H9 (cell line): Measurements from ENCODE around the gene ACTN4. TPM values are rescaled to one million over a fixed set of nuclear protein-coding genes. Genes with fewer than 3 reads are reported as not detected.
A peak's percentile ranks its signal among the peaks of the same experiment; 100 is the strongest.

Source experiments
- DNase-seq: peaks from one replicate; pipeline ENCODE4 v3.0.0-alpha.2; 2017
- H2AFZ ChIP-seq: one replicate; pipeline ENCODE4 v1.6.1; 2013; ENCODE audit warnings: mild to moderate bottlenecking, low read length, control low read depth, moderate library complexity
- H2AK5ac ChIP-seq: 2 replicates; pipeline ENCODE4 v1.6.1; 2013; ENCODE audit warnings: low read length, control low read depth, mixed read lengths; ENCODE audit not compliant: insufficient read length
- H2BK120ac ChIP-seq: one replicate; pipeline ENCODE4 v1.6.1; 2013; ENCODE audit warnings: low read depth, mild to moderate bottlenecking, low read length, control low read depth, inconsistent platforms; ENCODE audit not compliant: poor library complexity, severe bottlenecking
- H2BK12ac ChIP-seq: 2 replicates; pipeline ENCODE4 v1.6.1; 2013; ENCODE audit warnings: low read length, control low read depth, mixed read lengths, low read depth; ENCODE audit not compliant: insufficient read length
- H2BK15ac ChIP-seq: 2 replicates; pipeline ENCODE4 v1.6.1; 2013; ENCODE audit warnings: low read depth, low read length, control low read depth
- H2BK20ac ChIP-seq: one replicate; pipeline ENCODE4 v1.6.1; 2013; ENCODE audit warnings: low read depth, mild to moderate bottlenecking, low read length, control low read depth, inconsistent platforms; ENCODE audit not compliant: poor library complexity, severe bottlenecking
- H2BK5ac ChIP-seq: 2 replicates; pipeline ENCODE4 v1.6.1; 2013; ENCODE audit warnings: low read length, control low read depth, mixed read lengths; ENCODE audit not compliant: insufficient read length
- H3K14ac ChIP-seq: 2 replicates; pipeline ENCODE4 v1.6.1; 2013; ENCODE audit warnings: low read length, control low read depth; ENCODE audit not compliant: insufficient read depth
- H3K18ac ChIP-seq: 2 replicates; pipeline ENCODE4 v1.6.1; 2013; ENCODE audit warnings: low read depth, mild to moderate bottlenecking, mixed read lengths, low read length, control low read depth; ENCODE audit not compliant: insufficient read length
- H3K23ac ChIP-seq: 2 replicates; pipeline ENCODE4 v1.6.1; 2013; ENCODE audit warnings: low read length, control low read depth, mixed read lengths, low read depth; ENCODE audit not compliant: insufficient read length
- H3K23me2 ChIP-seq: 2 replicates; pipeline ENCODE4 v1.6.1; 2013; ENCODE audit warnings: low read depth, mild to moderate bottlenecking, mixed read lengths, low read length, control low read depth; ENCODE audit not compliant: insufficient read length, poor library complexity, severe bottlenecking
- H3K27ac ChIP-seq: 2 replicates; pipeline ENCODE4 v1.5.1; 2013; ENCODE audit warnings: low read length, control low read depth, mixed read lengths, low read depth; ENCODE audit not compliant: insufficient read length
- H3K27me3 ChIP-seq: 2 replicates; pipeline ENCODE4 v1.6.1; 2013; ENCODE audit warnings: low read length, control low read depth, inconsistent platforms; ENCODE audit not compliant: insufficient read depth
- H3K4ac ChIP-seq: 2 replicates; pipeline ENCODE4 v1.6.1; 2013; ENCODE audit warnings: low read depth, mild to moderate bottlenecking, control low read depth, inconsistent platforms, low read length, moderate library complexity
- H3K4me1 ChIP-seq: 2 replicates; pipeline ENCODE4 v1.6.1; 2013; ENCODE audit warnings: low read length, control low read depth, inconsistent platforms; ENCODE audit not compliant: insufficient read depth
- H3K4me2 ChIP-seq: 2 replicates; pipeline ENCODE4 v1.6.1; 2013; ENCODE audit warnings: low read length, control low read depth, mixed read lengths; ENCODE audit not compliant: insufficient read length, insufficient read depth
- H3K56ac ChIP-seq: 2 replicates; pipeline ENCODE4 v1.6.1; 2013; ENCODE audit warnings: low read depth, mild to moderate bottlenecking, mixed read lengths, low read length, control low read depth; ENCODE audit not compliant: insufficient read length
- H3K79me1 ChIP-seq: 2 replicates; pipeline ENCODE4 v1.6.1; 2013; ENCODE audit warnings: low read depth, mild to moderate bottlenecking, moderate library complexity, low read length, control low read depth, inconsistent platforms; ENCODE audit not compliant: insufficient read depth, poor library complexity, severe bottlenecking
- H3K79me2 ChIP-seq: 2 replicates; pipeline ENCODE4 v1.6.1; 2013; ENCODE audit warnings: low read length, control low read depth, inconsistent platforms; ENCODE audit not compliant: insufficient read depth
- H3K9ac ChIP-seq: 2 replicates; pipeline ENCODE4 v1.6.1; 2013; ENCODE audit warnings: low read length, control low read depth, mixed read lengths; ENCODE audit not compliant: insufficient read length; ENCODE audit errors: extremely low read depth
- H3K9me3 ChIP-seq: one replicate; pipeline ENCODE4 v1.6.1; 2013; ENCODE audit warnings: low read depth, low read length, inconsistent platforms; ENCODE audit not compliant: control insufficient read depth
- H3T11ph ChIP-seq: one replicate; pipeline ENCODE4 v1.6.1; 2013; ENCODE audit warnings: mild to moderate bottlenecking, low read length, control low read depth, inconsistent platforms
- H4K20me1 ChIP-seq: one replicate; pipeline ENCODE4 v1.6.1; 2013; ENCODE audit not compliant: control insufficient read depth, insufficient read length, insufficient read depth
- H4K5ac ChIP-seq: 2 replicates; pipeline ENCODE4 v1.6.1; 2013; ENCODE audit warnings: low read depth, mild to moderate bottlenecking, mixed read lengths, low read length, control low read depth; ENCODE audit not compliant: insufficient read length
- H4K8ac ChIP-seq: replicated peaks from 2 replicates; pipeline ENCODE4 v1.6.1; 2013; ENCODE audit warnings: low read length, control low read depth, mixed read lengths, low read depth; ENCODE audit not compliant: insufficient read length
- H4K91ac ChIP-seq: 2 replicates; pipeline ENCODE4 v1.6.1; 2013; ENCODE audit warnings: low read depth, mild to moderate bottlenecking, moderate library complexity, mixed read lengths, low read length, control low read depth; ENCODE audit not compliant: insufficient read length
- H3K27ac Mint-ChIP-seq, 3 experiments: 2 replicates in 2 of 3; 3 replicates in 1 of 3; pipeline ENCODE4 v1.8.0; 2020 to 2021; ENCODE audit warnings: mixed read lengths in 3 of 3, mild to moderate bottlenecking in 1 of 3, moderate library complexity in 1 of 3
- H3K27me3 Mint-ChIP-seq: 2 replicates; pipeline ENCODE4 v1.8.0; 2021; ENCODE audit warnings: low read depth, mild to moderate bottlenecking, moderate library complexity, mixed read lengths
- H3K36me3 Mint-ChIP-seq, 3 experiments: 2 replicates in 2 of 3; 3 replicates in 1 of 3; pipeline ENCODE4 v1.8.0; 2020 to 2021; ENCODE audit warnings: low read depth in 3 of 3, mixed read lengths in 3 of 3; ENCODE audit not compliant: insufficient read depth in 1 of 3
- H3K4me1 Mint-ChIP-seq, 2 experiments: 2 replicates each; pipeline ENCODE4 v1.8.0; 2020; ENCODE audit warnings: mixed read lengths in 2 of 2
- H3K4me3 Mint-ChIP-seq, 2 experiments: 2 replicates in 1 of 2; 3 replicates in 1 of 2; pipeline ENCODE4 v1.8.0; 2020 to 2021; ENCODE audit warnings: mild to moderate bottlenecking in 2 of 2, mixed read lengths in 2 of 2, moderate library complexity in 1 of 2
- H3K9me3 Mint-ChIP-seq, 2 experiments: 2 replicates in 1 of 2; 3 replicates in 1 of 2; pipeline ENCODE4 v1.8.0; 2020; ENCODE audit warnings: mild to moderate bottlenecking in 2 of 2, mixed read lengths in 2 of 2, moderate library complexity in 1 of 2
- whole genome bisulfite sequencing: extraction: QIAGEN DNeasy Blood & Tissue Kit; methylation state at CpG from one replicate; pipeline ENCODE4 v1.1.7; 2013; ENCODE audit warnings: missing lambda C conversion rate, low lambda C conversion rate, mixed read lengths; ENCODE audit not compliant: insufficient read length; ENCODE audit errors: extremely low coverage; 5-methylcytosine and 5-hydroxymethylcytosine counted together
- total RNA-seq: library from RNA; stranded (reverse); gene quantifications from 2 replicates; pipeline ENCODE4 v1.2.1, GENCODE V29; 2021
- TF ChIP-seq, protein P1 (sequence below): fragments of 200-600 bp; sonication (generic); conservative IDR thresholded peaks from 3 replicates; pipeline ENCODE4 v1.8.0; 2021; ENCODE audit warnings: antibody characterized with exemption, mild to moderate bottlenecking

Gene ACTN4
- total RNA-seq, 1 experiment from 2014 or later, result 369 TPM

DNA sequence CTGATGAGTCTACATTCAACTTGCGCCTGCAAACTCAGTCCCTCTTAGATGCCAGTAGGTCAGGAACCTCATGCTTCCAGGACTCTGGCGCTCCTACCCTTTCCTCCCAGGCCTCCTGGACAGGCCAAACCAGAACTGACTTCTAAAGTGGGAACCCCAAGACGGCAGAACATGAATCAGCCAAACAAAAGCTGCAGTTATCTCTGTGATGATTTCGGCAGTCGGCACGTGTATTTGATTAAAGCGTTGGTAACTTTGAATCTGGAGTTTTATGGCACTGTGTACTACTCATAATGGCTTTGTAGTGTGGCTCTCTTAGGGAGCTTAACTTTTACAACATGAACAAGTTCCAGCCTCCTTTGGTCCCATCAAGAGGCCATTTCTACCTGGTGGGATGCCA is 13.7 kb downstream of the ACTN4 start:
- no peak overlapping the region for H3K4me2 ChIP-seq
- H3T11ph ChIP-seq, result no peak overlapping the region
- no peak overlapping the region for H2BK5ac ChIP-seq
- Mint-ChIP-seq H3K27me3 (no peaks in the 10 kb centered on the region), H3K27ac (peak overlapping the region in 1 of 3 experiments; percentile 66; a peak in 2 of 7 replicates), H3K36me3 (peaks cover 12 to 18% (median 15%) of the 10 kb centered on the region in 3 experiments; a peak in 6 of 7 replicates), H3K4me3 (no peak overlapping the region), H3K9me3 (no peaks in the 10 kb centered on the region), H3K4me1 (peaks cover 75 to 80% of the 10 kb centered on the region in 2 experiments)
- no peak overlapping the region for H3K18ac ChIP-seq
- H3K27me3 ChIP-seq, result no peaks in the 10 kb centered on the region
- H2BK15ac ChIP-seq, result no peak overlapping the region
- no peaks in the 10 kb centered on the region for H3K23me2 ChIP-seq
- no peak overlapping the region for H2BK20ac ChIP-seq
- H3K27ac ChIP-seq, result no peak overlapping the region
- no peak overlapping the region for H4K5ac ChIP-seq
- H3K56ac ChIP-seq, result no peak overlapping the region
- H2BK12ac ChIP-seq, result no peak overlapping the region
- H3K79me1 ChIP-seq, result peaks cover under 1% of the 10 kb centered on the region
- TF ChIP-seq, protein P1, sequence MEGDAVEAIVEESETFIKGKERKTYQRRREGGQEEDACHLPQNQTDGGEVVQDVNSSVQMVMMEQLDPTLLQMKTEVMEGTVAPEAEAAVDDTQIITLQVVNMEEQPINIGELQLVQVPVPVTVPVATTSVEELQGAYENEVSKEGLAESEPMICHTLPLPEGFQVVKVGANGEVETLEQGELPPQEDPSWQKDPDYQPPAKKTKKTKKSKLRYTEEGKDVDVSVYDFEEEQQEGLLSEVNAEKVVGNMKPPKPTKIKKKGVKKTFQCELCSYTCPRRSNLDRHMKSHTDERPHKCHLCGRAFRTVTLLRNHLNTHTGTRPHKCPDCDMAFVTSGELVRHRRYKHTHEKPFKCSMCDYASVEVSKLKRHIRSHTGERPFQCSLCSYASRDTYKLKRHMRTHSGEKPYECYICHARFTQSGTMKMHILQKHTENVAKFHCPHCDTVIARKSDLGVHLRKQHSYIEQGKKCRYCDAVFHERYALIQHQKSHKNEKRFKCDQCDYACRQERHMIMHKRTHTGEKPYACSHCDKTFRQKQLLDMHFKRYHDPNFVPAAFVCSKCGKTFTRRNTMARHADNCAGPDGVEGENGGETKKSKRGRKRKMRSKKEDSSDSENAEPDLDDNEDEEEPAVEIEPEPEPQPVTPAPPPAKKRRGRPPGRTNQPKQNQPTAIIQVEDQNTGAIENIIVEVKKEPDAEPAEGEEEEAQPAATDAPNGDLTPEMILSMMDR, result no peak
- no peak overlapping the region for H4K8ac ChIP-seq
- H3K79me2 ChIP-seq, result peaks cover 52% of the 10 kb centered on the region
- no peak overlapping the region for H3K4ac ChIP-seq
- no peak overlapping the region for H2BK120ac ChIP-seq
- DNase-seq, result no peak
- no peak overlapping the region for H2AFZ ChIP-seq
- H4K20me1 ChIP-seq, result no peaks in the 10 kb centered on the region
- H3K9ac ChIP-seq, result no peak overlapping the region
- no CpG with 5 or more reads among the region's 7 CpGs for whole genome bisulfite sequencing
- no peak overlapping the region for H4K91ac ChIP-seq
- no peak overlapping the region for H2AK5ac ChIP-seq
- no peaks in the 10 kb centered on the region for H3K9me3 ChIP-seq
- H3K23ac ChIP-seq, result no peak overlapping the region
- peaks cover 38% of the 10 kb centered on the region for H3K4me1 ChIP-seq
- no peak overlapping the region for H3K14ac ChIP-seq
